AG09309 (cell line): ENCODE data around the gene ZNF514.
"Not testable (repeated sequence)": the region's sequence is repeated elsewhere in the genome, so short reads cannot be mapped to it uniquely, and the experiment has no call there.

Experiments
- DNase-seq: peaks from one replicate; pipeline ENCODE4 v3.0.0-alpha.2; 2010; ENCODE audit warnings: low read depth
- H3K4me3 ChIP-seq: 2 replicates; pipeline ENCODE4 v1.5.1; 2011; ENCODE audit warnings: mild to moderate bottlenecking, low read depth, low read length, moderate library complexity; ENCODE audit not compliant: control insufficient read depth
- CTCF ChIP-seq: IDR thresholded peaks from 2 replicates; pipeline ENCODE4 v1.5.1; 2011; ENCODE audit warnings: mild to moderate bottlenecking, low read depth, low read length, inconsistent platforms; ENCODE audit not compliant: insufficient read depth, control insufficient read depth; ENCODE audit errors: missing control alignments

ZNF514 gene

GRCh38 chr2:95113464-95113863 lies 46.2 kb downstream of the ZNF514 start:
- no peak for TF ChIP-seq CTCF
- no peak for DNase-seq
- H3K4me3 ChIP-seq, result no peak overlapping the region

GRCh38 chr2:95110395-95110794 lies 49.3 kb downstream of the ZNF514 start:
- TF ChIP-seq CTCF, result no peak
- no peak for DNase-seq
- H3K4me3 ChIP-seq, result no peak overlapping the region

GRCh38 chr2:95109260-95109659 lies 50.4 kb downstream of the ZNF514 start:
- TF ChIP-seq CTCF, result no peak
- H3K4me3 ChIP-seq, result no peak overlapping the region
- no peak for DNase-seq

- TF ChIP-seq CTCF, result no peak
- no peak overlapping the region for H3K4me3 ChIP-seq
- no peak for DNase-seq
Observed at GRCh38 chr2:95106081-95106480, 53.6 kb downstream of the ZNF514 start.

GRCh38 chr2:95104606-95105005 lies 55.0 kb downstream of the ZNF514 start:
- no peak for TF ChIP-seq CTCF

GRCh38 chr2:95099910-95100309 lies 59.7 kb downstream of the ZNF514 start:
- no peak for TF ChIP-seq CTCF
- no peak for DNase-seq

More at GRCh38 chr2:95104606-95105005, 55.0 kb downstream of the ZNF514 start:
- H3K4me3 ChIP-seq, result no peak overlapping the region
- DNase-seq, result no peak

GRCh38 chr2:95098273-95098672 lies 61.4 kb downstream of the ZNF514 start:
- not testable (repeated sequence) for H3K4me3 ChIP-seq, DNase-seq

More at GRCh38 chr2:95099910-95100309, 59.7 kb downstream of the ZNF514 start:
- no peak overlapping the region for H3K4me3 ChIP-seq
